Measurements from ENCODE around the gene FRMD3. TPM values are rescaled to one million over a fixed set of nuclear protein-coding genes. Genes with fewer than 3 reads are reported as not detected.
"Not testable (repeated sequence)": the region's sequence is repeated elsewhere in the genome, so short reads cannot be mapped to it uniquely, and the experiment has no call there.

FRMD3 gene
- total and polyA plus RNA-seq, 11 donors, result 28.9 to 195 (median 82.4) TPM

- Histone ChIP-seq H3K27ac (no peak overlapping the region), H3K4me3 (no peak overlapping the region), H3K36me3 (no peaks in the 10 kb centered on the region), H3K4me1 (peaks cover 0 to 13% (median 0%) of the 10 kb centered on the region in 12 donors), H3K27me3 (no peaks in the 10 kb centered on the region), H3K9me3 (peaks cover 0 to 9% (median 0%) of the 10 kb centered on the region in 12 donors)
- intact Hi-C loops (cut with DNase I), result no loop called here
- ATAC-seq (no peak), DNase-seq (no peak)
- WGBS, 4 donors, result 88 to 100% (median 97%) methylated on average over 1 of the region's 1 CpG
- no peak for TF ChIP-seq CTCF (IDR thresholded peaks at IDR 0.05)
- no peak for TF ChIP-seq POLR2A (IDR thresholded peaks at IDR 0.05)
Observed at GRCh38 chr9:83521011-83521410, 17.2 kb downstream of the FRMD3 start.

- no peak for TF ChIP-seq POLR2A (IDR thresholded peaks at IDR 0.05)
- no peak for TF ChIP-seq CTCF (IDR thresholded peaks at IDR 0.05)
- Histone ChIP-seq H3K4me3 (no peak overlapping the region), H3K36me3 (no peaks in the 10 kb centered on the region), H3K27me3 (no peaks in the 10 kb centered on the region), H3K4me1 (peaks cover 0 to 13% (median 0%) of the 10 kb centered on the region in 12 donors), H3K27ac (no peak overlapping the region), H3K9me3 (peaks cover 0 to 9% (median 0%) of the 10 kb centered on the region in 12 donors)
- WGBS, 4 donors, result 91 to 100% (median 100%) methylated on average over 1 of the region's 1 CpG
- intact Hi-C loops (cut with DNase I), result no loop called here
- DNase-seq, result no peak
- no peak for ATAC-seq
Observed at GRCh38 chr9:83520292-83520691, 17.9 kb downstream of the FRMD3 start.

- H3K36me3 ChIP-seq; H3K4me3 ChIP-seq; H3K27ac ChIP-seq; H3K9me3 ChIP-seq; H3K27me3 ChIP-seq; intact Hi-C loops (cut with DNase I); ATAC-seq; DNase-seq: not testable (repeated sequence)
- peaks cover 0 to 13% (median 0%) of the 10 kb centered on the region in 12 donors for H3K4me1 ChIP-seq
Observed at GRCh38 chr9:83517980-83518379, 20.2 kb downstream of the FRMD3 start.

- ATAC-seq (no peak), DNase-seq (no peak)
- no peaks in the 10 kb centered on the region for H3K36me3 ChIP-seq
- 95 to 98% (median 98%) methylated on average over 2 of the region's 2 CpGs for WGBS, 4 donors
- intact Hi-C loops (cut with DNase I), result no loop called here
- peaks cover 0 to 20% (median 12%) of the 10 kb centered on the region in 12 donors for H3K4me1 ChIP-seq
- no peak overlapping the region for H3K4me3 ChIP-seq
- no peak overlapping the region for H3K27ac ChIP-seq
- H3K9me3 ChIP-seq, result peaks cover 0 to 9% (median 0%) of the 10 kb centered on the region in 12 donors
- no peaks in the 10 kb centered on the region for H3K27me3 ChIP-seq
- TF ChIP-seq CTCF (IDR thresholded peaks at IDR 0.05) (no peak), POLR2A (IDR thresholded peaks at IDR 0.05) (no peak)
Observed at GRCh38 chr9:83514767-83515166, 23.4 kb downstream of the FRMD3 start.

GRCh38 chr9:83512621-83513020 is 25.6 kb downstream of the FRMD3 start:
- peak overlapping the region in 3 of 12 donors; percentile 37 to 43 (median 42) for H3K27ac ChIP-seq
- intact Hi-C loops (cut with DNase I), result no loop called here
- no peak for DNase-seq
- no peaks in the 10 kb centered on the region for H3K27me3 ChIP-seq
- WGBS, 4 donors, result 70 to 74% (median 72%) methylated on average over 3 of the region's 3 CpGs
- H3K4me3 ChIP-seq, result no peak overlapping the region
- no peaks in the 10 kb centered on the region for H3K36me3 ChIP-seq
- no peaks in the 10 kb centered on the region for H3K9me3 ChIP-seq
- no peak for TF ChIP-seq POLR2A (IDR thresholded peaks at IDR 0.05)
- TF ChIP-seq CTCF (IDR thresholded peaks at IDR 0.05), result no peak
- peaks cover 0 to 38% (median 21%) of the 10 kb centered on the region in 12 donors for H3K4me1 ChIP-seq
- ATAC-seq, result peak in 1 of 4 donors; percentile 21
